H9 (cell line): Measurements from ENCODE around the gene KAT2B. TPM values are rescaled to one million over a fixed set of nuclear protein-coding genes. Genes with fewer than 3 reads are reported as not detected.

Experiments used
- DNase-seq: peaks from one replicate; pipeline ENCODE4 v3.0.0-alpha.2; 2017
- H2AFZ ChIP-seq: one replicate; pipeline ENCODE4 v1.6.1; 2013; ENCODE audit warnings: mild to moderate bottlenecking, low read length, control low read depth, moderate library complexity
- H2AK5ac ChIP-seq: 2 replicates; pipeline ENCODE4 v1.6.1; 2013; ENCODE audit warnings: low read length, control low read depth, mixed read lengths; ENCODE audit not compliant: insufficient read length
- H2BK120ac ChIP-seq: one replicate; pipeline ENCODE4 v1.6.1; 2013; ENCODE audit warnings: low read depth, mild to moderate bottlenecking, low read length, control low read depth, inconsistent platforms; ENCODE audit not compliant: poor library complexity, severe bottlenecking
- H2BK12ac ChIP-seq: 2 replicates; pipeline ENCODE4 v1.6.1; 2013; ENCODE audit warnings: low read length, control low read depth, mixed read lengths, low read depth; ENCODE audit not compliant: insufficient read length
- H2BK15ac ChIP-seq: 2 replicates; pipeline ENCODE4 v1.6.1; 2013; ENCODE audit warnings: low read depth, low read length, control low read depth
- H2BK20ac ChIP-seq: one replicate; pipeline ENCODE4 v1.6.1; 2013; ENCODE audit warnings: low read depth, mild to moderate bottlenecking, low read length, control low read depth, inconsistent platforms; ENCODE audit not compliant: poor library complexity, severe bottlenecking
- H2BK5ac ChIP-seq: 2 replicates; pipeline ENCODE4 v1.6.1; 2013; ENCODE audit warnings: low read length, control low read depth, mixed read lengths; ENCODE audit not compliant: insufficient read length
- H3K14ac ChIP-seq: 2 replicates; pipeline ENCODE4 v1.6.1; 2013; ENCODE audit warnings: low read length, control low read depth; ENCODE audit not compliant: insufficient read depth
- H3K18ac ChIP-seq: 2 replicates; pipeline ENCODE4 v1.6.1; 2013; ENCODE audit warnings: low read depth, mild to moderate bottlenecking, mixed read lengths, low read length, control low read depth; ENCODE audit not compliant: insufficient read length
- H3K23ac ChIP-seq: 2 replicates; pipeline ENCODE4 v1.6.1; 2013; ENCODE audit warnings: low read length, control low read depth, mixed read lengths, low read depth; ENCODE audit not compliant: insufficient read length
- H3K23me2 ChIP-seq: 2 replicates; pipeline ENCODE4 v1.6.1; 2013; ENCODE audit warnings: low read depth, mild to moderate bottlenecking, mixed read lengths, low read length, control low read depth; ENCODE audit not compliant: insufficient read length, poor library complexity, severe bottlenecking
- H3K27ac ChIP-seq: 2 replicates; pipeline ENCODE4 v1.5.1; 2013; ENCODE audit warnings: low read length, control low read depth, mixed read lengths, low read depth; ENCODE audit not compliant: insufficient read length
- H3K27me3 ChIP-seq: 2 replicates; pipeline ENCODE4 v1.6.1; 2013; ENCODE audit warnings: low read length, control low read depth, inconsistent platforms; ENCODE audit not compliant: insufficient read depth
- H3K4ac ChIP-seq: 2 replicates; pipeline ENCODE4 v1.6.1; 2013; ENCODE audit warnings: low read depth, mild to moderate bottlenecking, control low read depth, inconsistent platforms, low read length, moderate library complexity
- H3K4me1 ChIP-seq: 2 replicates; pipeline ENCODE4 v1.6.1; 2013; ENCODE audit warnings: low read length, control low read depth, inconsistent platforms; ENCODE audit not compliant: insufficient read depth
- H3K4me2 ChIP-seq: 2 replicates; pipeline ENCODE4 v1.6.1; 2013; ENCODE audit warnings: low read length, control low read depth, mixed read lengths; ENCODE audit not compliant: insufficient read length, insufficient read depth
- H3K56ac ChIP-seq: 2 replicates; pipeline ENCODE4 v1.6.1; 2013; ENCODE audit warnings: low read depth, mild to moderate bottlenecking, mixed read lengths, low read length, control low read depth; ENCODE audit not compliant: insufficient read length
- H3K79me1 ChIP-seq: 2 replicates; pipeline ENCODE4 v1.6.1; 2013; ENCODE audit warnings: low read depth, mild to moderate bottlenecking, moderate library complexity, low read length, control low read depth, inconsistent platforms; ENCODE audit not compliant: insufficient read depth, poor library complexity, severe bottlenecking
- H3K79me2 ChIP-seq: 2 replicates; pipeline ENCODE4 v1.6.1; 2013; ENCODE audit warnings: low read length, control low read depth, inconsistent platforms; ENCODE audit not compliant: insufficient read depth
- H3K9ac ChIP-seq: 2 replicates; pipeline ENCODE4 v1.6.1; 2013; ENCODE audit warnings: low read length, control low read depth, mixed read lengths; ENCODE audit not compliant: insufficient read length; ENCODE audit errors: extremely low read depth
- H3K9me3 ChIP-seq: one replicate; pipeline ENCODE4 v1.6.1; 2013; ENCODE audit warnings: low read depth, low read length, inconsistent platforms; ENCODE audit not compliant: control insufficient read depth
- H3T11ph ChIP-seq: one replicate; pipeline ENCODE4 v1.6.1; 2013; ENCODE audit warnings: mild to moderate bottlenecking, low read length, control low read depth, inconsistent platforms
- H4K20me1 ChIP-seq: one replicate; pipeline ENCODE4 v1.6.1; 2013; ENCODE audit not compliant: control insufficient read depth, insufficient read length, insufficient read depth
- H4K5ac ChIP-seq: 2 replicates; pipeline ENCODE4 v1.6.1; 2013; ENCODE audit warnings: low read depth, mild to moderate bottlenecking, mixed read lengths, low read length, control low read depth; ENCODE audit not compliant: insufficient read length
- H4K8ac ChIP-seq: replicated peaks from 2 replicates; pipeline ENCODE4 v1.6.1; 2013; ENCODE audit warnings: low read length, control low read depth, mixed read lengths, low read depth; ENCODE audit not compliant: insufficient read length
- H4K91ac ChIP-seq: 2 replicates; pipeline ENCODE4 v1.6.1; 2013; ENCODE audit warnings: low read depth, mild to moderate bottlenecking, moderate library complexity, mixed read lengths, low read length, control low read depth; ENCODE audit not compliant: insufficient read length
- H3K27ac Mint-ChIP-seq, 3 experiments: 2 replicates in 2 of 3; 3 replicates in 1 of 3; pipeline ENCODE4 v1.8.0; 2020 to 2021; ENCODE audit warnings: mixed read lengths in 3 of 3, mild to moderate bottlenecking in 1 of 3, moderate library complexity in 1 of 3
- H3K27me3 Mint-ChIP-seq: 2 replicates; pipeline ENCODE4 v1.8.0; 2021; ENCODE audit warnings: low read depth, mild to moderate bottlenecking, moderate library complexity, mixed read lengths
- H3K36me3 Mint-ChIP-seq, 3 experiments: 2 replicates in 2 of 3; 3 replicates in 1 of 3; pipeline ENCODE4 v1.8.0; 2020 to 2021; ENCODE audit warnings: low read depth in 3 of 3, mixed read lengths in 3 of 3; ENCODE audit not compliant: insufficient read depth in 1 of 3
- H3K4me1 Mint-ChIP-seq, 2 experiments: 2 replicates each; pipeline ENCODE4 v1.8.0; 2020; ENCODE audit warnings: mixed read lengths in 2 of 2
- H3K4me3 Mint-ChIP-seq, 2 experiments: 2 replicates in 1 of 2; 3 replicates in 1 of 2; pipeline ENCODE4 v1.8.0; 2020 to 2021; ENCODE audit warnings: mild to moderate bottlenecking in 2 of 2, mixed read lengths in 2 of 2, moderate library complexity in 1 of 2
- H3K9me3 Mint-ChIP-seq, 2 experiments: 2 replicates in 1 of 2; 3 replicates in 1 of 2; pipeline ENCODE4 v1.8.0; 2020; ENCODE audit warnings: mild to moderate bottlenecking in 2 of 2, mixed read lengths in 2 of 2, moderate library complexity in 1 of 2
- WGBS: extraction: QIAGEN DNeasy Blood & Tissue Kit; methylation state at CpG from one replicate; pipeline ENCODE4 v1.1.7; 2013; ENCODE audit warnings: missing lambda C conversion rate, low lambda C conversion rate, mixed read lengths; ENCODE audit not compliant: insufficient read length; ENCODE audit errors: extremely low coverage; 5-methylcytosine and 5-hydroxymethylcytosine counted together
- total RNA-seq: library from RNA; stranded (reverse); gene quantifications from 2 replicates; pipeline ENCODE4 v1.2.1, GENCODE V29; 2021
- TF ChIP-seq, protein P1 (sequence below): fragments of 200-600 bp; sonication (generic); conservative IDR thresholded peaks from 3 replicates; pipeline ENCODE4 v1.8.0; 2021; ENCODE audit warnings: antibody characterized with exemption, mild to moderate bottlenecking

Gene KAT2B
- total RNA-seq, 1 experiment from 2014 or later: 6.3 TPM

DNA sequence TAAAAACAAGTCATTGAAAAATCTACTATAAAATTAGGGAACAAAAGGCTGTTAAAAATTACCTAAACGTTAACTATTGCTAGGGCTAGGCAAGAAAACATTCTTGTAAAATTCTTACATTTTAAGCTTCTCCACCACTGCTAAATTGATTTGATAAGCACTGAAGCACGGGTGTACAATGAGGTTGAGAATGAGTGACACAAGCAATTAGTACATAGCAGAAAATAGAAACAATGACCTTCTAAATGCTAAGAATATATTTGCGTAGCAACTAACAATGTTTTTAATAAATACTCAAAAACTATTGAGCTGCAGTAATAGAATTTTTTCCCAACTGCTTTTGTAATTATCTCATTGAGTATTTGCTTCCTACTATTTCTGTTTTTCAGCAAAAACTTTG lies 141.0 kb downstream of the KAT2B start:
- Mint-ChIP-seq H3K36me3 (peaks cover 18 to 66% (median 60%) of the 10 kb centered on the region in 3 experiments), H3K27me3 (no peaks in the 10 kb centered on the region), H3K4me3 (no peak overlapping the region), H3K4me1 (no peaks in the 10 kb centered on the region), H3K9me3 (no peaks in the 10 kb centered on the region), H3K27ac (no peak overlapping the region)
- no peak overlapping the region for H3T11ph ChIP-seq
- no peak overlapping the region for H3K56ac ChIP-seq
- no peak overlapping the region for H2BK15ac ChIP-seq
- H2AFZ ChIP-seq: no peak overlapping the region
- H3K79me1 ChIP-seq: no peaks in the 10 kb centered on the region
- no peak overlapping the region for H4K5ac ChIP-seq
- no peak overlapping the region for H2AK5ac ChIP-seq
- no peak overlapping the region for H3K18ac ChIP-seq
- no peak for DNase-seq
- no peak overlapping the region for H2BK5ac ChIP-seq
- H3K4me1 ChIP-seq: no peaks in the 10 kb centered on the region
- no peak overlapping the region for H4K8ac ChIP-seq
- TF ChIP-seq, protein P1, sequence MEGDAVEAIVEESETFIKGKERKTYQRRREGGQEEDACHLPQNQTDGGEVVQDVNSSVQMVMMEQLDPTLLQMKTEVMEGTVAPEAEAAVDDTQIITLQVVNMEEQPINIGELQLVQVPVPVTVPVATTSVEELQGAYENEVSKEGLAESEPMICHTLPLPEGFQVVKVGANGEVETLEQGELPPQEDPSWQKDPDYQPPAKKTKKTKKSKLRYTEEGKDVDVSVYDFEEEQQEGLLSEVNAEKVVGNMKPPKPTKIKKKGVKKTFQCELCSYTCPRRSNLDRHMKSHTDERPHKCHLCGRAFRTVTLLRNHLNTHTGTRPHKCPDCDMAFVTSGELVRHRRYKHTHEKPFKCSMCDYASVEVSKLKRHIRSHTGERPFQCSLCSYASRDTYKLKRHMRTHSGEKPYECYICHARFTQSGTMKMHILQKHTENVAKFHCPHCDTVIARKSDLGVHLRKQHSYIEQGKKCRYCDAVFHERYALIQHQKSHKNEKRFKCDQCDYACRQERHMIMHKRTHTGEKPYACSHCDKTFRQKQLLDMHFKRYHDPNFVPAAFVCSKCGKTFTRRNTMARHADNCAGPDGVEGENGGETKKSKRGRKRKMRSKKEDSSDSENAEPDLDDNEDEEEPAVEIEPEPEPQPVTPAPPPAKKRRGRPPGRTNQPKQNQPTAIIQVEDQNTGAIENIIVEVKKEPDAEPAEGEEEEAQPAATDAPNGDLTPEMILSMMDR: no peak
- H2BK120ac ChIP-seq: no peak overlapping the region
- no peaks in the 10 kb centered on the region for H4K20me1 ChIP-seq
- peaks cover 7% of the 10 kb centered on the region for H3K23me2 ChIP-seq
- no peak overlapping the region for H3K4me2 ChIP-seq
- no peak overlapping the region for H2BK20ac ChIP-seq
- no CpG with 5 or more reads among the region's 3 CpGs for whole genome bisulfite sequencing
- peaks cover 7% of the 10 kb centered on the region; the same call in 1 of the 2 replicates for H3K79me2 ChIP-seq
- no peak overlapping the region for H3K27ac ChIP-seq
- H2BK12ac ChIP-seq: no peak overlapping the region
- no peak overlapping the region for H3K4ac ChIP-seq
- H3K14ac ChIP-seq: no peak overlapping the region
- no peak overlapping the region for H3K23ac ChIP-seq
- no peak overlapping the region for H3K9ac ChIP-seq
- H3K9me3 ChIP-seq: no peaks in the 10 kb centered on the region
- H3K27me3 ChIP-seq: no peaks in the 10 kb centered on the region
- no peak overlapping the region for H4K91ac ChIP-seq
